ENCODE results near the gene RABGAP1L. TPM values are rescaled to one million over a fixed set of nuclear protein-coding genes. Genes with fewer than 3 reads are reported as not detected.

Gene RABGAP1L
- total and polyA plus RNA-seq, 10 of the 15 experiments (the other 5 are each of a cell fraction or from before 2014, with no cell fraction given) = 5.8 to 194 (median 113) TPM

GRCh38 chr1:174114106-174114505, 45.2 kb upstream of the RABGAP1L start:
- DNase-seq (ENCODE audit: low read depth, low spot score) = no peak
- ChIA-PET RAD21 (ENCODE audit: unreplicated experiment) (no interaction called here), CTCF (interaction anchor here (0.7 kb wide), 1 partner anchor 10 kb away, joined by 3 read pairs; no protein-coding TSS in a partner anchor), POLR2A (no interaction called here), SMC1A (ENCODE audit: uncharacterized antibody, unreplicated experiment) (interaction anchor here (0.6 to 1.1 kb wide), 2 partner anchors 35 to 534 kb away, joined by 3 read pairs; no protein-coding TSS in a partner anchor)
- Histone ChIP-seq H3K79me2 (ENCODE audit: control insufficient read depth, insufficient read depth, low read length) (no peaks in the 10 kb centered on the region), H3K4me3 (no peak overlapping the region), H3K27me3 (replicated peaks in 1 of 2; ENCODE audit: control insufficient read depth in 2 of 2, insufficient read depth in 2 of 2, low read length in 1 of 2) (no peaks in the 10 kb centered on the region), H2AFZ (ENCODE audit: control insufficient read depth, low read depth, low read length) (no peak overlapping the region), H3K9me3 (replicated peaks; ENCODE audit: control insufficient read depth, insufficient read depth, low read length) (no peaks in the 10 kb centered on the region), H3K27ac (ENCODE audit: control insufficient read depth, insufficient read depth) (no peak overlapping the region), H3K36me3 (ENCODE audit: control insufficient read depth in 2 of 2, insufficient read depth in 2 of 2, low read length in 1 of 2) (no peaks in the 10 kb centered on the region), H3K4me2 (ENCODE audit: control insufficient read depth, insufficient read depth) (no peak overlapping the region), H4K20me1 (ENCODE audit: control insufficient read depth, insufficient read depth) (no peaks in the 10 kb centered on the region), H3K9ac (ENCODE audit: control insufficient read depth, insufficient read depth, low read length) (no peak overlapping the region), H3K4me1 (ENCODE audit: control insufficient read depth, insufficient read depth, low read length) (peaks cover 7% of the 10 kb centered on the region; the same call in 1 of the 2 replicates)
- TF ChIP-seq YY1 (IDR thresholded peaks at IDR 0.05; ENCODE audit: low read depth, low read length) = no peak
- no peak for TF ChIP-seq NFYB (IDR thresholded peaks at IDR 0.05; ENCODE audit: insufficient read depth, low read depth, low read length)
- no peak for TF ChIP-seq EGR1 (IDR thresholded peaks at IDR 0.05; ENCODE audit: borderline replicate concordance in 1 of 2, low read depth in 2 of 2, low read length in 2 of 2)
- no peak for TF ChIP-seq STAT3 (IDR thresholded peaks at IDR 0.05; ENCODE audit: low read depth, low read length)
- TF ChIP-seq GABPA (IDR thresholded peaks at IDR 0.05; ENCODE audit: low read depth) = no peak
- TF ChIP-seq SRF (IDR thresholded peaks at IDR 0.05; ENCODE audit: low read depth in 2 of 2, low read length in 2 of 2) = no peak
- TF ChIP-seq MLLT1 (IDR thresholded peaks at IDR 0.05) = no peak
- no peak for TF ChIP-seq ELK1 (IDR thresholded peaks at IDR 0.05; ENCODE audit: low read depth, low read length)
- TF ChIP-seq PML (IDR thresholded peaks at IDR 0.05; ENCODE audit: low read length) = no peak
- no peak for TF ChIP-seq SPI1 (IDR thresholded peaks at IDR 0.05; ENCODE audit: borderline replicate concordance, insufficient read depth, low read depth, low read length)
- no peak for TF ChIP-seq IRF5 (IDR thresholded peaks at IDR 0.05; ENCODE audit: borderline replicate concordance)
- no peak for TF ChIP-seq NBN (IDR thresholded peaks at IDR 0.05)
- TF ChIP-seq ZNF207 (IDR thresholded peaks at IDR 0.05; ENCODE audit: borderline replicate concordance) = no peak
- TF ChIP-seq CHD1 (IDR thresholded peaks at IDR 0.05; ENCODE audit: low read depth, low read length) = no peak
- ATAC-seq = no peak
- in situ Hi-C loops (cut with MboI) (no loop called here), intact Hi-C loops (cut with micrococcal nuclease; ENCODE audit: unreplicated experiment) (no loop called here)
- BruUV-seq (replicated peaks) = no TSS peak
- 45% methylated on average over 2 of the region's 2 CpGs for WGBS (ENCODE audit: insufficient coverage, insufficient replicate concordance, low lambda C conversion rate, missing lambda C conversion rate)
- FAIRE-seq = peak; percentile 56

Measured in GM12878 (cell line).